ENCODE results near the gene SLC35B2.

SLC35B2 gene

DNA sequence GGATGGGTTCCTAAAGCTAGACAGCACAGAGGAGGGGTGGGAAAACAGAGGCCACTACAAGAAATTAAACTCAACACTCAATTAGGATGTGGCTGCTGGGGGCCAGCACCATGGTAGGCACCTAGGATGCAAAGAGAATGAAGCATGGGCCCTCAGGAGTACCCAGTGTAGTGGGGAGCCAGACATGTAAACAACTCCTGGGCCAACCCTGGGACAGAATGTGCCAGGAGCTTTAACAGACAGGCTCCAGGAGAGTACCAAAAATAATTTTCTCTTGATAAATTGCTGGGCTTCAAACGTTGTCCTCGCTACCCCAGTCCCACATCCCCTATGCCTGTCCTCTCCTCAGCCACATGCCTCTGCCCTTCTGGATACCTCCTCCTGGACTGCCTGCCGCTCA is 14.6 kb upstream of the SLC35B2 start:
- Histone ChIP-seq H3K27me3 (replicated peaks in 2 of 5; ENCODE audit: control insufficient read depth in 4 of 5, insufficient read depth in 5 of 5, low read length in 4 of 5) (peaks cover 3 to 77% (median 40%) of the 10 kb centered on the region in 5 experiments), H3K4me3 (ENCODE audit: control insufficient read depth in 1 of 7, extremely low read depth in 1 of 7, insufficient read depth in 4 of 7, low read depth in 2 of 7, low read length in 6 of 7) (no peak overlapping the region), H3K27ac (ENCODE audit: insufficient read depth in 1 of 2, low read depth in 1 of 2, low read length in 2 of 2, poor library complexity in 1 of 2, severe bottlenecking in 2 of 2) (no peak overlapping the region), H3K36me3 (ENCODE audit: control insufficient read depth in 4 of 4, insufficient read depth in 4 of 4, low read length in 3 of 4) (no peaks in the 10 kb centered on the region), H3K4me1 (ENCODE audit: control extremely low read depth in 1 of 4, control insufficient read depth in 4 of 4, insufficient read depth in 4 of 4, low read length in 3 of 4) (peaks cover 0 to 21% (median 10%) of the 10 kb centered on the region in 4 experiments), H3K9me3 (ENCODE audit: control extremely low read depth in 1 of 5, control insufficient read depth in 4 of 5, insufficient read depth in 2 of 5, low read depth in 1 of 5, low read length in 4 of 5) (peaks cover 0 to 4% (median 0%) of the 10 kb centered on the region in 5 experiments)
- WGBS (ENCODE audit: insufficient coverage): 93% methylated on average over 2 of the region's 3 CpGs
- ChIA-PET POLR2A (no interaction called here), CTCF (interaction anchor here (0.7 to 11.0 kb wide), 2 partner anchors 32 to 64 kb away, joined by 3 to 202 read pairs; no protein-coding TSS in a partner anchor)
- DNase-seq: no peak

DNA sequence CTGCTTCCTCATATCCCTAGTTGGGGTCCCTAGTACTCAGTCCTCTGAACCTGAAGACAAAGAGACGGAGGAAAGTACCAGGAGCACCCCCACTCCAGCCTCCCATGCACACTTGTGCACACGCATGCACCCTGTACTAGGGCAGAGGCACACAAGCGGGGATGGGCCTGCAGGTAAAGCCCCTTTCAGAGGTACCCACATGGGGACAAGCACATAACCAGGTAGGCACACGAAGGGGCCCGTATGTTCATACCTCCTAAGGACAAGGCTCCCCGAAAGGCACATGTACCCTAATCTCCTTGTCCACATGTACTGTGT is 14.0 kb upstream of the SLC35B2 start:
- ChIA-PET POLR2A (no interaction called here), CTCF (interaction anchor here (0.7 to 11.0 kb wide), 2 partner anchors 32 to 65 kb away, joined by 3 to 202 read pairs; no protein-coding TSS in a partner anchor)
- Histone ChIP-seq H3K4me3 (ENCODE audit: control insufficient read depth in 1 of 7, extremely low read depth in 1 of 7, insufficient read depth in 4 of 7, low read depth in 2 of 7, low read length in 6 of 7) (peak overlapping the region in 1 of 7 experiments; percentile 55), H3K36me3 (ENCODE audit: control insufficient read depth in 4 of 4, insufficient read depth in 4 of 4, low read length in 3 of 4) (no peaks in the 10 kb centered on the region), H3K9me3 (ENCODE audit: control extremely low read depth in 1 of 5, control insufficient read depth in 4 of 5, insufficient read depth in 2 of 5, low read depth in 1 of 5, low read length in 4 of 5) (peaks cover 0 to 4% (median 0%) of the 10 kb centered on the region in 5 experiments), H3K27me3 (replicated peaks in 2 of 5; ENCODE audit: control insufficient read depth in 4 of 5, insufficient read depth in 5 of 5, low read length in 4 of 5) (peaks cover 3 to 71% (median 39%) of the 10 kb centered on the region in 5 experiments), H3K4me1 (ENCODE audit: control extremely low read depth in 1 of 4, control insufficient read depth in 4 of 4, insufficient read depth in 4 of 4, low read length in 3 of 4) (peaks cover 0 to 19% (median 11%) of the 10 kb centered on the region in 4 experiments), H3K27ac (ENCODE audit: insufficient read depth in 1 of 2, low read depth in 1 of 2, low read length in 2 of 2, poor library complexity in 1 of 2, severe bottlenecking in 2 of 2) (no peak overlapping the region)
- DNase-seq: no peak
- WGBS (ENCODE audit: insufficient coverage): 92% methylated on average over 6 of the region's 6 CpGs

- peaks cover 2 to 16% (median 10%) of the 10 kb centered on the region in 4 experiments for H3K4me1 ChIP-seq (ENCODE audit: control extremely low read depth in 1 of 4, control insufficient read depth in 4 of 4, insufficient read depth in 4 of 4, low read length in 3 of 4)
- DNase-seq: no peak
- peak overlapping the region in 4 of 7 experiments; percentile 20 to 55 (median 33) for H3K4me3 ChIP-seq (ENCODE audit: control insufficient read depth in 1 of 7, extremely low read depth in 1 of 7, insufficient read depth in 4 of 7, low read depth in 2 of 7, low read length in 6 of 7)
- H3K27ac ChIP-seq (ENCODE audit: insufficient read depth in 1 of 2, low read depth in 1 of 2, low read length in 2 of 2, poor library complexity in 1 of 2, severe bottlenecking in 2 of 2): no peak overlapping the region
- ChIA-PET CTCF (interaction anchor here (0.6 to 11.0 kb wide), 4 partner anchors 33 to 107 kb away, joined by 3 to 202 read pairs (median 4); no protein-coding TSS in a partner anchor), POLR2A (interaction anchor here (0.6 kb wide), 1 partner anchor 25 kb away, joined by 3 read pairs; no protein-coding TSS in a partner anchor)
- H3K36me3 ChIP-seq (ENCODE audit: control insufficient read depth in 4 of 4, insufficient read depth in 4 of 4, low read length in 3 of 4): no peaks in the 10 kb centered on the region
- H3K27me3 ChIP-seq (replicated peaks in 2 of 5; ENCODE audit: control insufficient read depth in 4 of 5, insufficient read depth in 5 of 5, low read length in 4 of 5): peaks cover 3 to 66% (median 39%) of the 10 kb centered on the region in 5 experiments
- 10% methylated on average over 15 of the region's 90 CpGs for WGBS (ENCODE audit: insufficient coverage)
- H3K9me3 ChIP-seq (ENCODE audit: control extremely low read depth in 1 of 5, control insufficient read depth in 4 of 5, insufficient read depth in 2 of 5, low read depth in 1 of 5, low read length in 4 of 5): peaks cover 0 to 4% (median 0%) of the 10 kb centered on the region in 5 experiments
Observed at GRCh38 chr6:44270526-44271405, 13.4 kb upstream of the SLC35B2 start.

GRCh38 chr6:44269921-44270525 is 12.7 kb upstream of the SLC35B2 start, which contains the start of gene TMEM151B:
TMEM151B (plus strand) TSS chr6:44270450; CDS start chr6:44270743, 293 bp downstream.
- Histone ChIP-seq H3K27me3 (replicated peaks in 2 of 5; ENCODE audit: control insufficient read depth in 4 of 5, insufficient read depth in 5 of 5, low read length in 4 of 5) (peaks cover 3 to 59% (median 39%) of the 10 kb centered on the region in 5 experiments), H3K27ac (ENCODE audit: insufficient read depth in 1 of 2, low read depth in 1 of 2, low read length in 2 of 2, poor library complexity in 1 of 2, severe bottlenecking in 2 of 2) (no peak within 1 kb of the TSS)
- CTCF ChIA-PET: interaction anchor here (0.9 to 11.0 kb wide), 8 partner anchors 23 to 107 kb away, joined by 3 to 202 read pairs (median 14); partner anchors contain the start of gene AARS2

DNA sequence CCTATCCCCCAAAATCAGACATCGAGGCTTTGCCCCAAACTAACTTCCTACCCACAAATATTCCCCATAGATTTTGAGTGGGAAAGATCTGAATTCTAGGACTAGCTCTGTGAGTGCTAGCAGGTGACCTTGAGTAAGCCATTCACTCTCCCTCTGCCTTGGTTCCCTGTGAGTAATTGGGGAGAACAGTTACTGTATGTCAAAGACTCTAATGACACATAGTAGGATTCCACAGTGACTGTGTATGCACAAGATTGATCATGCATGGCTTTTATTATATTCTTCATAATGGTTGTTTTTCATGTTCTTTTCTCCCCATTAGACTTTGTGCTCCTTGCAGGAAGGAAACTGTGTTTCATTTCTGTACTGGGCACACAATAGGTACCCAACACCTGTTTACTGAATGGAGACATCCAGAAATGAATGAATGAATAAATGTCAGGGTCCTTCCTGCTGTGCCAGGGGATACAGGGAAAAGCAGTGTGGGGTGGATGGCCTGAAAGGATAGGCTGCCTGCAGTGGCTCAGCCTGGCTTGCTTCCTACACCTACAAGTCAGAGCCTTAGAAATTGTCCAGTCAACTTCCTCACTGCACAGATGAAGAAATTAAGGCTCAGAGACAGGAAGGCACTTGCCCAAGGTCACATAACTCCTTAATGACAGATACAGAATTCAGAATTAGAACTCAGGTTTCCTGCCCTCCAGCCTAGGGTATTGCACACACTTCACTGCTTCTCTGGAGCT is 12.0 kb upstream of the SLC35B2 start:
- ChIA-PET POLR2A (no interaction called here), CTCF (interaction anchor here (0.9 to 11.0 kb wide), 16 partner anchors 10 to 150 kb away, joined by 3 to 202 read pairs (median 6); partner anchors contain the start of genes AARS2 and SPATS1)
- Histone ChIP-seq H3K27me3 (replicated peaks in 2 of 5; ENCODE audit: control insufficient read depth in 4 of 5, insufficient read depth in 5 of 5, low read length in 4 of 5) (peaks cover 3 to 54% (median 37%) of the 10 kb centered on the region in 5 experiments), H3K4me1 (ENCODE audit: control extremely low read depth in 1 of 4, control insufficient read depth in 4 of 4, insufficient read depth in 4 of 4, low read length in 3 of 4) (peaks cover 2 to 17% (median 16%) of the 10 kb centered on the region in 4 experiments), H3K4me3 (ENCODE audit: control insufficient read depth in 1 of 7, extremely low read depth in 1 of 7, insufficient read depth in 4 of 7, low read depth in 2 of 7, low read length in 6 of 7) (no peak overlapping the region), H3K36me3 (ENCODE audit: control insufficient read depth in 4 of 4, insufficient read depth in 4 of 4, low read length in 3 of 4) (no peaks in the 10 kb centered on the region), H3K9me3 (ENCODE audit: control extremely low read depth in 1 of 5, control insufficient read depth in 4 of 5, insufficient read depth in 2 of 5, low read depth in 1 of 5, low read length in 4 of 5) (no peaks in the 10 kb centered on the region), H3K27ac (ENCODE audit: insufficient read depth in 1 of 2, low read depth in 1 of 2, low read length in 2 of 2, poor library complexity in 1 of 2, severe bottlenecking in 2 of 2) (no peak overlapping the region)
- WGBS (ENCODE audit: insufficient coverage): no CpG with 5 or more reads among the region's 1 CpG
- no peak for DNase-seq

More at GRCh38 chr6:44269921-44270525, 12.7 kb upstream of the SLC35B2 start, which contains the start of gene TMEM151B:
- peak in 1 of 3 donors; percentile 42 for DNase-seq
- H3K9me3 ChIP-seq (ENCODE audit: control extremely low read depth in 1 of 5, control insufficient read depth in 4 of 5, insufficient read depth in 2 of 5, low read depth in 1 of 5, low read length in 4 of 5): no peaks in the 10 kb centered on the region
- POLR2A ChIA-PET: no interaction called here
- H3K4me3 ChIP-seq (ENCODE audit: control insufficient read depth in 1 of 7, extremely low read depth in 1 of 7, insufficient read depth in 4 of 7, low read depth in 2 of 7, low read length in 6 of 7): peak within 1 kb of the TSS in 4 of 7 experiments; percentile 20 to 55 (median 33)
- H3K36me3 ChIP-seq (ENCODE audit: control insufficient read depth in 4 of 4, insufficient read depth in 4 of 4, low read length in 3 of 4): no peaks in the 10 kb centered on the region
- peaks cover 2 to 12% (median 10%) of the 10 kb centered on the region in 4 experiments for H3K4me1 ChIP-seq (ENCODE audit: control extremely low read depth in 1 of 4, control insufficient read depth in 4 of 4, insufficient read depth in 4 of 4, low read length in 3 of 4)
- WGBS (ENCODE audit: insufficient coverage): 24% methylated on average over 7 of the region's 29 CpGs

DNA sequence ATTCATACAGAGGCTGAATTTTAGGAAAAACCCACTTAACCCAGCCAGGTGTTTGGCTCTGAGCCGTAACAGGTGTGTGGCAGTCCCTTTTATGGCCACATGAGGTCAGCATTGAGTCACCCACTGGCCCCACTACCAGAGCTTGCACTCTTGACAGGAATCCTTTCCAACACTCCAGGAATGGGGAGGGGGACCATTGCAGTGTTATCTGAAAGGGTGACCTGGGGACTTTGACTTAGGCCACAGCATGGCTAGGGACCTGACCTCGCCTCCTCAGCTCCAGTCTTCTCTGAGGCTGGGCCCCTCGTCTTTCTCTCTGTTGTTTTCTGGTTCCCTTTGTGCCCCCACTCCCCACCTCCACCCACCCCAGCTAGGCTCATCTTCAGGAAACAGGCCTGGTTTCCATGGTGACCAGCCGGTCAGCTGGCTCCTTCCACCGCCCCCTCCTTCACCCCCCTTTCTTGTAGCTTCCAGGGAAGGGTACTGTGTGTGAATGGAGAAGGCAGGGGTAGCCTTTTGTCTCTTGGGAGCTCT is 10.8 kb upstream of the SLC35B2 start:
- Histone ChIP-seq H3K36me3 (ENCODE audit: control insufficient read depth in 4 of 4, insufficient read depth in 4 of 4, low read length in 3 of 4) (peaks cover 0 to under 1% (median 0%) of the 10 kb centered on the region in 4 experiments), H3K27ac (ENCODE audit: insufficient read depth in 1 of 2, low read depth in 1 of 2, low read length in 2 of 2, poor library complexity in 1 of 2, severe bottlenecking in 2 of 2) (no peak overlapping the region), H3K9me3 (ENCODE audit: control extremely low read depth in 1 of 5, control insufficient read depth in 4 of 5, insufficient read depth in 2 of 5, low read depth in 1 of 5, low read length in 4 of 5) (no peaks in the 10 kb centered on the region), H3K4me1 (ENCODE audit: control extremely low read depth in 1 of 4, control insufficient read depth in 4 of 4, insufficient read depth in 4 of 4, low read length in 3 of 4) (peaks cover 8 to 29% (median 28%) of the 10 kb centered on the region in 4 experiments), H3K27me3 (replicated peaks in 2 of 5; ENCODE audit: control insufficient read depth in 4 of 5, insufficient read depth in 5 of 5, low read length in 4 of 5) (peaks cover 3 to 43% (median 27%) of the 10 kb centered on the region in 5 experiments), H3K4me3 (ENCODE audit: control insufficient read depth in 1 of 7, extremely low read depth in 1 of 7, insufficient read depth in 4 of 7, low read depth in 2 of 7, low read length in 6 of 7) (no peak overlapping the region)
- 56% methylated on average over 2 of the region's 5 CpGs for WGBS (ENCODE audit: insufficient coverage)
- POLR2A ChIA-PET: interaction anchor here (0.9 to 1.5 kb wide), 3 partner anchors 33 to 45 kb away, joined by 3 to 4 read pairs (median 4); partner anchors contain the start of gene AARS2
- peak; percentile 47 to 64 (median 56) for DNase-seq
- CTCF ChIA-PET: interaction anchor here (0.7 to 11.0 kb wide), 29 partner anchors 11 to 149 kb away, joined by 3 to 202 read pairs (median 4); partner anchors contain the start of genes AARS2, SLC35B2 and SPATS1

Measured in common myeloid progenitor, CD34-positive (primary cell).